Liver (tissue), 9 donors: ENCODE data around the gene CORO7. TPM values are rescaled to one million over a fixed set of nuclear protein-coding genes. Genes with fewer than 3 reads are reported as not detected.

ENCODE experiments used
- DNase-seq: peaks from one replicate; pipeline ENCODE4 v3.0.0-alpha.2; 2017; ENCODE audit warnings: low spot score
- H3K27ac ChIP-seq, 2 donors: one replicate each; pipeline ENCODE4 v1.7.0; 2013; ENCODE audit warnings: inconsistent platforms in 2 of 2, low read length in 2 of 2, control low read depth in 1 of 2, low read depth in 1 of 2, mild to moderate bottlenecking in 1 of 2
- H3K27me3 ChIP-seq, 4 donors: one replicate each; pipeline versions ENCODE4 v1.6.1 to v1.7.0; 2013; ENCODE audit warnings: low read length in 3 of 4, inconsistent platforms in 1 of 4, mild to moderate bottlenecking in 1 of 4, moderate library complexity in 1 of 4; ENCODE audit not compliant: control insufficient read depth in 4 of 4, insufficient read depth in 4 of 4
- H3K36me3 ChIP-seq, 4 donors: one replicate each; pipeline versions ENCODE4 v1.6.1 to v1.7.0; 2013; ENCODE audit warnings: low read length in 3 of 4, mild to moderate bottlenecking in 3 of 4, low read depth in 1 of 4, moderate library complexity in 1 of 4; ENCODE audit not compliant: control insufficient read depth in 4 of 4, insufficient read depth in 3 of 4
- H3K4me1 ChIP-seq, 4 donors: one replicate each; pipeline versions ENCODE4 v1.6.1 to v1.7.0; 2013; ENCODE audit warnings: low read length in 3 of 4, mild to moderate bottlenecking in 3 of 4, moderate library complexity in 1 of 4; ENCODE audit not compliant: control insufficient read depth in 4 of 4, insufficient read depth in 4 of 4
- H3K4me3 ChIP-seq, 3 donors: one replicate each; pipeline versions ENCODE4 v1.6.1 to v1.7.0; 2013; ENCODE audit warnings: low read length in 3 of 3, control low read depth in 1 of 3, low read depth in 1 of 3, mild to moderate bottlenecking in 1 of 3
- H3K9ac ChIP-seq, 2 donors: one replicate each; pipeline ENCODE4 v1.7.0; 2013; ENCODE audit warnings: low read length in 2 of 2, mild to moderate bottlenecking in 2 of 2, moderate library complexity in 2 of 2, control low read depth in 1 of 2, low read depth in 1 of 2
- H3K9me3 ChIP-seq, 4 donors: one replicate each; pipeline versions ENCODE4 v1.6.1 to v1.7.0; 2013; ENCODE audit warnings: low read length in 3 of 4; ENCODE audit not compliant: control insufficient read depth in 4 of 4
- ATF3 ChIP-seq: IDR thresholded peaks from 2 replicates; pipeline ENCODE4 v1.6.1; 2016; ENCODE audit warnings: antibody characterized with exemption
- CTCF ChIP-seq: fragments of 150-350 bp; IDR thresholded peaks from 2 replicates; pipeline ENCODE4 v1.5.1; 2017; ENCODE audit warnings: improper control_type of control experiment, low read depth, low read length; ENCODE audit not compliant: missing input control
- EGR1 ChIP-seq, 2 donors: IDR thresholded peaks; 2 replicates each; pipeline ENCODE4 v1.6.1; 2016 to 2018; ENCODE audit warnings: antibody characterized with exemption in 2 of 2, low read depth in 2 of 2
- FOXA1 ChIP-seq: IDR thresholded peaks from 2 replicates; pipeline ENCODE4 v1.6.1; 2016; ENCODE audit warnings: antibody characterized with exemption
- GABPA ChIP-seq, 2 donors: IDR thresholded peaks in 1 of 2; conservative IDR thresholded peaks in 1 of 2; 2 replicates each; pipeline ENCODE4 v1.6.1; 2016; ENCODE audit warnings: antibody characterized with exemption in 2 of 2, mild to moderate bottlenecking in 1 of 2, moderate library complexity in 1 of 2
- HNF4A ChIP-seq, 2 donors: conservative IDR thresholded peaks; 2 replicates each; pipeline ENCODE4 v1.6.1; 2016; ENCODE audit warnings: antibody characterized with exemption in 2 of 2, mild to moderate bottlenecking in 2 of 2
- JUND ChIP-seq, 2 donors: IDR thresholded peaks; 2 replicates each; pipeline ENCODE4 v1.6.1; 2016; ENCODE audit warnings: antibody characterized with exemption in 2 of 2
- MAX ChIP-seq: IDR thresholded peaks from 2 replicates; pipeline ENCODE4 v1.6.1; 2016; ENCODE audit warnings: antibody characterized with exemption
- REST ChIP-seq: IDR thresholded peaks from 2 replicates; pipeline ENCODE4 v1.6.1; 2016; ENCODE audit warnings: antibody characterized with exemption, mild to moderate bottlenecking
- RXRA ChIP-seq, 2 donors: IDR thresholded peaks; 2 replicates each; pipeline ENCODE4 v1.6.1; 2017 to 2018; ENCODE audit warnings: antibody characterized with exemption in 2 of 2, mild to moderate bottlenecking in 1 of 2
- SP1 ChIP-seq: IDR thresholded peaks from 2 replicates; pipeline ENCODE4 v1.6.1; 2018; ENCODE audit warnings: antibody characterized with exemption, mild to moderate bottlenecking
- YY1 ChIP-seq: IDR thresholded peaks from 2 replicates; pipeline ENCODE4 v1.6.1; 2016; ENCODE audit warnings: antibody characterized with exemption, mild to moderate bottlenecking
- ZBTB33 ChIP-seq: IDR thresholded peaks from 2 replicates; pipeline ENCODE4 v1.6.1; 2016; ENCODE audit warnings: antibody characterized with exemption
- WGBS: extraction: QIAGEN DNeasy Blood & Tissue Kit; methylation state at CpG from one replicate; pipeline ENCODE4 v1.1.7; 2013; 5-methylcytosine and 5-hydroxymethylcytosine counted together
- polyA plus RNA-seq, 2 donors: library from polyadenylated mRNA; stranded (reverse) in 1 of 2; unstranded in 1 of 2; fragments of 200-250 nt in 1 of 2; fragments of >200 nt in 1 of 2; fragmentation: Nextera tagmentation in 1 of 2; extraction: Ambion mirVana in 1 of 2; gene quantifications; one replicate each; pipeline versions ENCODE4 v1.2.1 to v1.2.3, GENCODE V29; 2013 to 2015
- total RNA-seq, 2 donors: library from RNA; depleted of rRNA; stranded (reverse); fragments of >200 nt; gene quantifications; one replicate each; pipeline ENCODE4 v1.2.3, GENCODE V29; 2014
- donor health status: healthy.
- donor health status: healthy.
- donor health status: healthy.
- donor health status: healthy.
- donor health status: healthy.

CORO7 gene
- total and polyA plus RNA-seq, 4 donors = 7.3 to 21.5 (median 13.0) TPM

GRCh38 chr16:4309102-4309832, 107.1 kb downstream of the CORO7 start:
- TF ChIP-seq EGR1 (IDR thresholded peaks at IDR 0.05; ENCODE audit: low read depth in 2 of 2) (no peak), FOXA1 (no peak), RXRA (IDR thresholded peaks at IDR 0.05) (no peak), CTCF (no peak), ZBTB33 (no peak), YY1 (no peak)
- WGBS = 93% methylated on average over 14 of the region's 14 CpGs
- Histone ChIP-seq H3K27ac (no peak overlapping the region), H3K4me1 (peaks cover 2 to 19% (median 9%) of the 10 kb centered on the region in 4 donors), H3K4me3 (no peak overlapping the region), H3K9ac (no peak overlapping the region), H3K36me3 (no peaks in the 10 kb centered on the region), H3K9me3 (no peaks in the 10 kb centered on the region), H3K27me3 (no peaks in the 10 kb centered on the region)
- no peak for DNase-seq

- no peak overlapping the region for H3K9ac ChIP-seq
- no peaks in the 10 kb centered on the region for H3K27me3 ChIP-seq
- no peak for TF ChIP-seq ATF3
- no peak for TF ChIP-seq MAX
- TF ChIP-seq HNF4A (conservative IDR thresholded peaks at IDR 0.05) = peak in 1 of 2 donors; percentile 15
- TF ChIP-seq RXRA (IDR thresholded peaks at IDR 0.05) = peak; percentile 11 to 29
- TF ChIP-seq REST = peak; percentile 10
- TF ChIP-seq EGR1 (IDR thresholded peaks at IDR 0.05; ENCODE audit: low read depth in 2 of 2) = peak; percentile 94 to 95
- no peak for TF ChIP-seq ZBTB33
- peak; percentile 25 to 43 for TF ChIP-seq JUND (IDR thresholded peaks at IDR 0.05)
- peak; percentile 40 to 78 for TF ChIP-seq GABPA (IDR thresholded peaks at IDR 0.05 in 1 of 2, conservative IDR thresholded peaks at IDR 0.05 in 1 of 2)
- TF ChIP-seq YY1 = peak; percentile 54
- peak; percentile 69 for TF ChIP-seq SP1
- peaks cover 2 to 12% (median 4%) of the 10 kb centered on the region in 4 donors for H3K4me1 ChIP-seq
- peak overlapping the region; percentile 64 to 86 (median 66) for H3K4me3 ChIP-seq
- H3K9me3 ChIP-seq = no peaks in the 10 kb centered on the region
- WGBS = 6% methylated on average over 68 of the region's 68 CpGs
- peak overlapping the region; percentile 74 to 76 for H3K27ac ChIP-seq
- peak; percentile 90 for DNase-seq
- no peaks in the 10 kb centered on the region for H3K36me3 ChIP-seq
These were observed 109.0 kb downstream of the CORO7 start for GRCh38 chr16:4307215-4308037.
